ENCODE data around the gene TLK2.
"Not testable (repeated sequence)": the region's sequence is repeated elsewhere in the genome, so short reads cannot be mapped to it uniquely, and the experiment has no call there.

The TLK2 gene

DNA sequence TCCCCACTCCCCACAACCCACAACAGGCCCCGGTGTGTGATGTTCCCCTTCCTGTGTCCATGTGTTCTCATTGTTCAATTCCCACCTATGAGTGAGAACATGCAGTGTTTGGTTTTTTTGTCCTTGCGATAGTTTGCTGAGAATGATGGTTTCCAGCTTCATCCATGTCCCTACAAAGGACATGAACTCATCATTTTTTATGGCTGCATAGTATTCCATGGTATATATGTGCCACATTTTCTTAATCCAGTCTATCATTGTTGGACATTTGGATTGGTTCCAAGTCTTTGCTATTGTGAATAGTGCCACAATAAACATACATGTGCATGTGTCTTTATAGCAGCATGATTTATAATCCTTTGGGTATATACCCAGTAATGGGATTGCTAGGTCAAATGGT lies 82.3 kb downstream of the TLK2 start:
- not testable (repeated sequence) for DNase-seq (ENCODE audit: low read depth)

DNA sequence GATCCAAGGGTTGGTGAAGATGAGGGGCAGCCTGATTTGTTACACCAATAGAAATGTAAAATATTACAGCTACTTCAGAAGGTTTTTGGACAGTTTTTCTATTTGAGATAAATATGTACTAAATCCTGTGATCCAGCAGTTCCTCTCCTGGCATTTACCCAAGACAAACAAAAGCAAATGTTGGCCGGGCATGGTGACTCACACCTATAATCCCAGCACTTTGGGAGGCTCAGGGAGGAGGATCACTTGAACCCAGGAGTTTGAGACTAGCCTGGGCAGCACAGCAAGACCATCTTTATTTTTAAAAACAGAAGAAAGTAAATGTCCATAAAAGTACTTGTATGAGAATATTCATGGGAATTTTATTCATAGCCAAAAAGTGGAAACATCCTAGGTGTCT lies 84.0 kb downstream of the TLK2 start:
- no peak for DNase-seq (ENCODE audit: low read depth)

DNA sequence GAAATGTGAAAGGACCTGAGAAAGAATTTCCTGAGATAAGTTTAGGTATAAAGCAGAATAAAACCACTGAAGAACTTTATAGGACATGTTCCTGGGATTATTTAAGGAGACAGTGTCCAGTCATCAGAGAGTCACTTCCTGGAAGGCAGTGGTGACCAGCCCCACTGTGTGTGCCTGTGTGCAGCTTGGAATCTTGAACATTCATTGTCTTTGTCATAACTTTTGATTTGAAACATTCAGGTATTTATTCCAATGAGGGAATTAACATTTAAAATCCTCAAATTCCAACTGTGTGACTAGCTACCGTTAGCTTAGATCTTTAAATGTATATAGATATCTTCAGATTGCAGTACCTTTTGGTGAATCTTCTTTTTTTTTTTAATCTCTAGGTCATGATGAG lies 87.2 kb downstream of the TLK2 start:
- no peak for DNase-seq (ENCODE audit: low read depth)

DNA sequence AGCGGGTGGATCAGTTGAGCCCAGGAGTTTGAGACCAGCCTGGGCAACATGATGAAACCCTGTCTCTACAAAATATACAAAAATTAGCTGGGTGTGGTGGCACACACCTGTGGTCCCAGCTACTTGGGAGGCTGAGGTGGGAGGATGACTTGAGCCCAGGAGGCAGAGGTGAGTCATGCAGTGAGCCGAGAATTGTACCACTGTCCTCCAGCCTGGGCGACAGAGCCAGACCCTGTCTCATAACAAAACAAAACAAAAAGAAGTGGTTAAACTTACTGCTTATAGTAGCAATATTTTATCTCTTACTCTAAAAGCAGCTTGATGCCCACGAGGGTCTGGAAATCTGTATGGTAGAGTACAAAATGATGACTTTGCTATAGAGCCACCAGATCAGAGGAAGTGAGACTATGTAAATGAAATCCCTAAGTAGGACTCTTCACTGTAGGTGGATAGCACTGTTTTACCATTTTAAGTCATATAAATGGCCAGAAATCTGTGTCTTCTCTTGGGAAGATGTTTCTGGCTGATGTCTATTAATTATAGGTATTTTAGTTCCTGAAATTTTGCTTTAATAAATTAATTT lies 88.5 kb downstream of the TLK2 start:
- DNase-seq (ENCODE audit: low read depth): no peak

DNA sequence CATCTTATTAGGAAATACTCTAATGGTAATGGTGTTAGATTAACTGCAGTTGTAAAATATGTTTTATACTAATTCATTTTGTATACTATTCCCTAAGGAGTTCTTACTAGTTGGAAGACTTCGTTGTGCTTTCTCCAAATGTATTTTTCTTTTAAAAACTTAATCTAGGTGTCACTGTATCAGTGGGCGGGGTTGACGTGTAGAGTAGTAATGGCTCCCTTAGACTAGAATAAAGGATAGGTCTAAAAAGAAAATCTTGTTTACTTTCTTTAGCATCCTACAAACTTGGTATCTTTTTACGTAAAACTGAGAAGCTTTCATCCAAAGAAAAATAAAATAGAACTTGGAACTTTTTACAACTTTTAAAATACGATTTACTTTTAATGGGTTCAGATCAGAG lies 93.9 kb downstream of the TLK2 start:
- DNase-seq (ENCODE audit: low read depth): no peak

DNA sequence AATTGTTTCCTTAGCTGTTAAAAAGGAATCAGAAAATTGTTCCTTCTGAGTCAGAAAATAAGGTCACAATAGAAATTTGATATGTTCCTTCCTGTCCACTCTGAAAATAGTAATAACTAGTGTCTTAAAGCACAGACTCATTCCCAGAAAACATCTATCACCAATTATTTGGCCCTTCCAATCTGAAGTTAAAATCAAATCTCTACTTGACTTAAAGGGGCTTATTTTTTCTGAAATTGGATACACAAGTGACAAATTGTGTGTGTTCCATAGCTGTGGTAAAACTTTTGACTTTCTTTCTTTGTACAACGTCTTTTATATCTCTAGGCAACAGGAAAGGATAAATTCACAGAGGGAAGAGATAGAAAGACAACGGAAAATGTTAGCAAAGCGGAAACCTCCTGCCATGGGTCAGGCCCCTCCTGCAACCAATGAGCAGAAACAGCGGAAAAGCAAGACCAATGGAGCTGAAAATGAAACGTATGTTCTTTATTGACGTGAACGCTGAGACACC lies 94.3 kb downstream of the TLK2 start:
- DNase-seq (ENCODE audit: low read depth): no peak

DNA sequence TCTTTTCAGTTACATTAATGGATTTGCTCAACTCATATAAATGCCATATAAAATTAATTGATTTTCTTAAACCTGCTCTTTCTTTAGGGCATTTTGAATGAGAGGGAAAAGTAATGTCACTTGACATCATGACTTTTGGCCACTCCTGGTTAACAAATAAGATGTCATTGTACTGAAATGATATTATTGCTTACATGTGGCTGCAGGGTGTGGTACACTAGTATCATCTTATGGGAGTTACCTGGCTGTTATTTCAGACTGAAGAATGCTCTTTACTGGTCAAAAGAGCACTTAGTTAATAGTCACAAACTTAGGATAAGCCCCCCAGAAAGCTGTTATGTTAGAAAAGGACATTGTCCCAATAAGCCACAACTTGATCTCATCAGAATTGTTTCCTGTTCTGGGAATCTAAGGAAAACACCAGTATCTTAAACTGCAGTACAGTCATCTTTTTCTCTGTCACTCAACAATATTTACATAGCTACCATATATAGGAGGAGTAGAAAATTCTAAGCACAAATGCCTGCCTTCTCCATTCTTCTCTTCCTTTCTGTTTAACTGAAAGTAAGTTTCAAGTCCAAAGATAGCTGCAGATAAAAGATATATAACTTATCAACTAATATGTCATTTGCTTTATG lies 95.0 kb downstream of the TLK2 start:
- DNase-seq (ENCODE audit: low read depth): no peak

DNA sequence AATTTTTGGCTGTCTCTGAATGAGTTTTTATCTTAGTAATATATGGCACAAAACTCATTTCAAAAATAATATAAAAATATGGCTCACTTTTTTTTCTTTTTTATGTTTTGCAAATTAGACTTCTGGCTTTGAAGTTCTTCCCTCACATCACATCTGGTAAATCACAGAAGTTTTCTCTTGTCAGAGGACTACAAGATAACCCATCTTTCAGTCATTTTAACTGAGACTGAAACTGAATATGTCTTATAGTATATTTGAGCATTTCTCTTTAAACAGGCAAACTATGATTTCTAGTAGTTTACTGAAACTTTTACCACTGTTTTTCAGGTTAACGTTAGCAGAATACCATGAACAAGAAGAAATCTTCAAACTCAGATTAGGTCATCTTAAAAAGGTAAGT lies 97.8 kb downstream of the TLK2 start:
- no peak for DNase-seq (ENCODE audit: low read depth)

DNA sequence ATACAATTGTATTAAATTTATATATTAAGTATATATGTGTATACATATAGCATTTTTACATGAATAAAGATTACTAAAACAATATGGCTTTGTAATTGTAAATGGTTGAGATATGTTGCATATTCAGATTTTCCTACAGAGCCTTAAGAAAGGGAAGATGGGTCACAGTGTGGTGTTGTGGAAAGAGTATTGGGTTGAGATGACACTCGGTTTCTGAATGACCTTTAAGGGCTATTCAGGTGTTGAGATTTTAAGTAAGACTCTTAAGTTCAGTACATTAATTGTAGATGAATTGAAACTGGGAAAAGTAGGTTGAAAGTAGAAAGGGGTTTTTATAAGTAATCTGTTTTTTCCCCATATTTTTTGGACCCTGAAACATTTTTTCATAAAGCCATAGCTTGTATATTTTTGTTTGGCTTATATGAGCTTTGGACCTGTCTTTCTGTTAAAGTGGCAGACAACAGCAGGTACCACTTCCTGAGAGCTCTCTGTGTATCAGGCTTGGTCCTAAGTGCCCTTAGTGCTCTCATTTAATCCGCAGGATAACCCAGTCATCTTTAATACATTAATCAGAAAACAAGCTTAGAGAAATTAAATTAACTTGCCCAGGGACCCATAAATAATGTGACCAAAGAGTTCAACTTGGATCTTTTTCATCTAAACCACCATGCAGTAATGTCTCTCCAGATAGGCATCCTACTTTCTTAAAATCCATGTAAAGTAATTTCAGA lies 100.3 kb downstream of the TLK2 start:
- no peak for DNase-seq (ENCODE audit: low read depth)

DNA sequence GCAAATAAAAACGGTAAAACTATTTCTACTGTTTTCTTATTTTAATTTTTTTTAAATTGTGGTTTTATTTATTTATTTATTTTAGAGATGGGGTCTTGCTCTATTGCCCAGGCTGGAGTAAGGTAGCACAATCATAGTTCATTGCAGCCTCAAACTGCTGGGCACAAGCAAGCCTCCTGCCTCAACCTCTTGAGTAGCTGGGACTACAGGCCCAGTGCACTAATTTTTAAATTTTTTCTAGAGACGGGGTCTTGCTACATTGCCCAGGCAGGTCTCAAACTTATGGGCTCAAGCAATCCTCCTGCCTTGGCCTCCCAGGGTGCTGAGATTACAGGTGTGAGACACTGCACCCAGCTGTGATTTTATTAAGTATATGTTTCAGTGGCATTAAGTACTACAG lies 102.3 kb downstream of the TLK2 start:
- DNase-seq (ENCODE audit: low read depth): no peak

DNA sequence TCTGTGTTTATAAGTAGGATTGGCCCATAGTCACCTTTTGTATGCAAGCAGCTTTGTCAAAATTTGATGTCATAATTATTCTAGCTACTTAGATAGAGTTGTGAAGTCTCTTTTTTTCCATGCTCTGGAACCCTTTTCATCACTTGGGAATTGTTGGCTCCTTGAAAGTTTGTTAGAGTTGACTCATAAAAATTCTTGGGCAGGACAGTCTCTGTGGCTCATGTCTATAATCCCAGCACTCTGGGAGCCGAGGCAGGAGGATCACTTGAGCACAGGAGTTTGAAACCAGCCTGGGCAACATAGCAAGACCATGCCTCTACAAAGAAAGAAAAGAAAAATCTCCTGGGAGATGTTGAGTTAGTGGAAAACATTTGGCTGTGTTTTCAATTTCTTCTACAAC lies 103.1 kb downstream of the TLK2 start:
- no peak for DNase-seq (ENCODE audit: low read depth)

DNA sequence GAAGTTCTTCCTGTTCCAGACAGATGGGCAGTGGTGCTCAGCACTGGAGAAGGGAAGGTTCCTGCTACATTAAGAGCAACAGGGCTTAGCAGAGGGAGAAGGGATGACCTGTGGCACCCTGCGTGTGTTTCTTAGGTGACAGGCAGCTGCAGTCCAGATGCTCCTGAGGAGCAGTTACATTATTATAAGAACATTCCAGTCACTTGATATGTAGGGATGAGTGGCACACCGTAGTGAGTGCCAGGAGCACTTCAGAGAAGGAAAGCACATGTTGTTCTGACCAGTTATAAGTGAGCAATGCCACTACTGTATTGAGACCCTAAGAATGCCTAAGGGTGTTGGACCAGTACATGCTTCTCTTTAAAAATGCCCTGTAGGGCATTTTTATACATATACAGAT lies 108.9 kb downstream of the TLK2 start:
- DNase-seq (ENCODE audit: low read depth): no peak

DNA sequence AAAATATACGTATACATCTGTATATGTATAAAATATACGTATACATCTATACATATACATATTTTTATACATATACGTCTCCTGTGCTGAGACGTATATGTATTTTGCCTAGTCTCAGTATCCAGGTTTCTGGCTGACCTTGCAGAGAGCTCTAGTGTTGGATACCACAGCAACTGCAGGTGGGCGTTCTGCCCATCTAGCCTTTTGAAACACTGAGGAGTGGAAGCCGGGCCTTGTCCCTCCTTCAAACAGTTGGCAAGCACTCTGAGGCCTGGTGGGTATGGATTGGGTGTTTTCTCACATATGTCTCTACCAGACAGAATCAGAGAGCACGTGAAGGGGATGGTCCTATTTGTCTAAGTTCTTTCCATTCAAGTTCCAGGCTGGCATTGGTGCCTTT lies 109.5 kb downstream of the TLK2 start:
- DNase-seq (ENCODE audit: low read depth): no peak

DNA sequence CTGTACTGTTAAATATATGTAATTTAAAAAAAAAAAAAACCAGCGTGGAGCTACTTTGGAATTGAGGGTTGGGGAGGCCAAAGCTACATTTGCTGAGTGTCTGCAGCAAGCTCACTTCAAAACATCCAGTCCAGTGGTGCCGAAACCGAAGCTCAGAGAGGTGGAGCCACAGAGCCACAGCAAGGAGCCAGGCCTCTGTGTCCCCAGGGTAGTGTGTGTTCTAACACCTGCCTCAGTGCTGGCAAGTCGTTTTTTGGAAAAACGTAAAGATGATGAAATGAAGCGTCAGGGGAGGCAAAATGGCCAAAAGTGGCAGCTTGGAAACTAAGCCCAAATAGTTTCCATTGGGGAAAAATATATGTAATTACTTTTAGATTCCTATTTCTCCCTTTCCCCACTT lies 112.7 kb downstream of the TLK2 start:
- no peak for DNase-seq (ENCODE audit: low read depth)

DNA sequence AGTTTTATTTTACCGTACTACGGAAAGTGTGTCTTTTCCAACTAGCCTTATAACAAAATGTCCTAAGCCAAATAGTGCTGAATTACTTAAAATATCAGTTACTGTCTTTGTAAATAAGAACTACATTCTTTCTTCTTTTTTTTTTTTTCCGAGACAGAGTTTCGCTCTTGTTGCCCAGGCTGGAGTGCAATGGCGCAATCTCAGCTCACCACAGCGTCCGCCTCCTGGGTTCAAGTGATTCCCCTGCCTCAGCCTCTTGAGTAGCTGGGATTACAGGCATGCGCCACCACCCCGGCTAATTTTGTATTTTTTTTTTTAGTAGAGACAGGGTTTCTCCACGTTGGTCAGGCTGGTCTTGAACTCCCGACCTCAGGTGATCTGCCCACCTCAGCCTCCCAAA lies 113.2 kb downstream of the TLK2 start:
- DNase-seq (ENCODE audit: low read depth): not testable (repeated sequence)

DNA sequence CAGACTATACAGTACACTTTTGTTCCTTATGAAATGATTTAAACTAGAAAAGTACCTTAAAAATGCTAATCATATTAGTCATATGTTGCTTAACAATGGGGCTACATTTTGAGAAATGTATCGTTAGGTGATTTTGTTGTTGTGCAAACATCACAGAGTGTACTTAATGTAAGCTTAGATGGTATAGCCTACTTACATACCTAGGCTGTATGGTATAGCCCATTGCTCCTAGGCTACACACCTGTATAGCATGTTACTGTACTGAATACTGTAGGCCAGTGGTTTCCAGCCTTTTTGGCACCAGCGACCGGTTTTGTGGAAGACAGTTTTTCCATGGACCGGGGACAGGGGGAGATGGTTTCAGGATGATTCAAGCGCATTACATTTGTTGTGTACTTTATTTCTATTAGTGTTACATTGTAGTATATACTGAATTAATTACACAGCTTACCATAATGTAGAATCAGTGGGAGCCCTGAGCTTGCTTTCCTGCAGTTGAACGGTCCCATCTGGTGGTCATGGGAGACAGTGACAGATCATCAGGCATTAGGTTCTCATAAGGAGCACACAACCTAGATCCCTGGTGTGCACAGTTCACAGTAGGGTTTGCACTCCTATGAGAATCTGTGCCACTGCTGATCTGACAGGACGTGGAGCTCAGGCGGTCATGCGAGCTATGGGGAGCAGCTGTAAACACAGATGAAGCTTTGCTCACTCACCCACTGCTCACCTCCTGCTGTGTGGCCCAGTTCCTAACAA lies 113.9 kb downstream of the TLK2 start:
- DNase-seq (ENCODE audit: low read depth): no peak

DNA sequence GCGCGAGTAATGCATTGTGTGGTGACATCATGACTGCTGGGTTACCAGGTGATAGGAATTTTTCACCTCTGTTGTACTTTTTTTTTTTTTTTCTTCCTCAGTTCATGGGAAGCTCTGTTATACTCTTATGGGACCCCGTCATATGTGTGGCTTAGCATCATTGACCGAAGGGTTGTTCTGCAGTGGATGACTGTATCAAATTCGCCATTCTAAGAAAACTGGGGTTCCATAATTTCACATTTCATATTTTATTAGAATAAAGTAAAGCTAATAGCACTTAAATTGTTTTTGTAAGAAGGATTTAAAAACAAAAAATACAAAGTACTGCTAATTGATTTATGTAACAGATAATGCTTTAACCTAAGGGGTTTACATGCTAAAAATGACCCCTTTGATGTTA lies 116.9 kb downstream of the TLK2 start:
- DNase-seq (ENCODE audit: low read depth): no peak

DNA sequence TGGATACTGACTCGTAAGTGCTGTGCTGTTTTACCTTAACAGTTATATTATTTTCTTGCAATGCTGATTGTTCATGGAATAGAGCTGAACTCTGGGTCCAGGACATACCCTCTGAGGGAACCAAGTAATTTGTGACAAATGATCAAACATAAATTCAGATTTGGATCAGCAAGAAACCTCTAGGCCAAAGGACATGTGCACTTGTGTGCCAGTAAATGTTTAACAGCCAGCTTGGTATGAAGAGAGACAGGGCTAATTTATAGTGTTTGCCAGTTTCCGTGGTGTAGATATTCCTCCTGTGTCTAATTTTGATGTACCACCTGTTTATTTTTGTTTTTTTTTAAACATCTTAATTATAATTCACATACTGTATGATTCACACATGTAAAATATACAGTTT lies 118.0 kb downstream of the TLK2 start:
- DNase-seq (ENCODE audit: low read depth): no peak

DNA sequence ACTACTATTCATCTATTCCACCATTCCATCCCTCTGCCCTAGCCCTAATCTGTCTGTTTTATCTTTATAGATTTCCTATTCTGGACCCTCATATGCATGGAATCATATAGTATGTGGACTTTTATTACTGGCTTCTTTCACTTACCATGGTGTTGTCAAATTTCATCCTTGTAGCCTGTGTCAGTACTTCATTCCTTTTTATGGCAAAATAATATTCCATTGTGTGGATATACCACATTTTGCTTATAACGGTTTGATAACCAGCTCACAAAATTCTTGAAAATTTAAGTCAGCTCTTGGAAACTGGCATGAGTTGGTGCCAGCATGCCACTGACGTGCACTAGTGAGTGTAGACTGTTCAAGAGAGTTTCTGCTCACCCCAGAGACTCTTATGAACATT lies 118.5 kb downstream of the TLK2 start:
- DNase-seq (ENCODE audit: low read depth): no peak

DNA sequence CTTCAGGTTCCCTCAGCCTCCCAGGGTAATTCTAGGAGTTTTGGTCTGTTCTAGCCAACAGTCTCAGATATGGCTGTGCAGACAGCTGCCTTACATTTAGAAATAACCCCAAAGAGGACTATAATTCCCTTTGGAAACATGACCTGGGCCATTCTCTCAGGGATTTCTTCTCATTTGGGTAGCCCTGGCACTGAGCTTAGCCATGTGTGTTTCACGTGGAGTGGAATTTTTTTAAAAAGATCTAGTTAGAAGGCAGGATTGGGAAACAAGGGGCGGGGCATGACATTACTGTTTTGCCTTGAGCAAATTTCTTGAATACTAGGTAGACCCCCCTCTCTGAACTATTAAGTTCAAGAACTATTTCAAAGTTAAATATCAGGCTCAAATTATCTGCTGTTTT lies 119.3 kb downstream of the TLK2 start:
- no peak for DNase-seq (ENCODE audit: low read depth)

DNA sequence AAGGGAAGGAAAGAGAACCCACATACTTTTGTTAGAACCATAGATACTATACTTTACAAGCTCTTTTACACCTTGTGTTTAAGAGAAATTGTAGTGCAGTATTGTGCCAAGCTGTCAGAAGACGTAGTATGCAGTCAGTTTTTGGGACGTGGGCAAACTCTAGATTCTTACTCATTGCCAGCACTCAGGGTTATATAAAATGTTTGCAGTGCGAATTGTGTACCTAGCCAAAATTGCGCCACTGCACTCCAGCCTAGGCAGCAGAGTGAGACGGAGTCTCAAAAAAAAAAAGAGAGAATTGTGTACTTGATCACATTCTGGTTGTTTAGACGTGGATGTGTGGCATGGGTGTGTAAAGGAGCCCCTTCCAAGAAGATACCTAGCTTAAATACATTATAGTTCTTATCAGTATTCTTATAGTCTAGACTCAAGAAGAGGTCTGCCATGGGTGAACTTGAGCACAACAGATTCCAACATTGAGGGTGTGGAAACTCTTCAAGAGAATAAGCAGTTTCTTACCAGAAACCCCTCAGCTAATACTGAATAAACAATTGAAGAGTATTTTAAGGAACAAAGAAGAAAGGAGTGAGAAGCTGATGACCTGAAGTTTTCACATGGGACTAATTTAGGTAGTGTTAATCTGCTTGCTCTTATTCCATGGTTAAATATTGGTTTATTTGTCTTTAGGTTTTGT lies 121.5 kb downstream of the TLK2 start:
- no peak for DNase-seq (ENCODE audit: low read depth)

DNA sequence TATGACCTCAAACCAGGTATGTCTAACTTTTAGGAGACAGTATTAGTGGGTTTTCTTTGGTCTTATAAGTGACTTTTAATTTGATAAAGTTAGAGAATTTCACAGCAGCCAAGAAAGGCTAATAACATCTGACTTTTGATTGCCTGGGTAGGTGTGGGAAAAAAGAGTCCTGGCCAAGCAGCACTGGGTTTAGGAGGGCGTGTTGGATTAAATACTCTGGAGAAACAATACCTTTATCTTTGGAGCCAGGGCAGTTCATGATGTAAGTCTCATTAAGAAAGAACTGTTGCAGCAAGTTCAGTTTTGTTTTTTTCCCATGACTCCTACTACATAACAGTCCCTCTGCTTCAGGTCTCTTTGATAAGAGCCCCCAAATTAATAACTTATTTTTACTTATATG lies 122.2 kb downstream of the TLK2 start:
- DNase-seq (ENCODE audit: low read depth): no peak

All from stimulated activated CD8-positive, alpha-beta memory T cell treated with anti-CD3 and anti-CD28 coated beads, Interleukin-12 subunit alpha, Interleukin-12 subunit beta, amount 100 ng/mL, for 4 hours (primary cell).